ENCODE data around the gene SH2D7. TPM values are rescaled to one million over a fixed set of nuclear protein-coding genes. Genes with fewer than 3 reads are reported as not detected.

The SH2D7 gene
- total RNA-seq, 1 experiment from 2014 or later = not detected

- Histone ChIP-seq H3K79me2 (ENCODE audit: low read length) (no peaks in the 10 kb centered on the region), H3K27ac (ENCODE audit: low read length) (no peak overlapping the region), H3K9me2 (replicated peaks; ENCODE audit: low read length) (no peaks in the 10 kb centered on the region), H3K4me2 (ENCODE audit: low read length) (no peak overlapping the region), H3K9ac (ENCODE audit: low read length) (no peak overlapping the region), H3F3A (ENCODE audit: low read length, unreplicated experiment) (no peaks in the 10 kb centered on the region), H3K4me3 (ENCODE audit: low read length) (no peak overlapping the region), H4K20me1 (ENCODE audit: low read length) (no peaks in the 10 kb centered on the region), H2AFZ (ENCODE audit: low read length) (no peak overlapping the region), H3K27me3 (ENCODE audit: low read length) (no peaks in the 10 kb centered on the region), H3K9me3 (ENCODE audit: low read length) (no peaks in the 10 kb centered on the region), H3K4me1 (ENCODE audit: insufficient read depth, low read length) (no peaks in the 10 kb centered on the region), H3K36me3 (ENCODE audit: low read depth, low read length) (no peaks in the 10 kb centered on the region)
- no TSS peak for BruUV-seq (replicated peaks)
- DNase-seq (no peak), ATAC-seq (no peak)
- TF ChIP-seq EZH2 (IDR thresholded peaks at IDR 0.05; ENCODE audit: low read length, unreplicated experiment) (no peak), EZH2phosphoT487 (IDR thresholded peaks at IDR 0.05; ENCODE audit: borderline replicate concordance, low read length) (no peak), CTCF (conservative IDR thresholded peaks at IDR 0.05; ENCODE audit: low read depth, low read length) (no peak)
- ChIA-PET POLR2A (ENCODE audit: unreplicated experiment) (no interaction called here), CTCF (no interaction called here)
- intact Hi-C loops (cut with micrococcal nuclease) = loop anchor here (5.0 kb wide), 1 partner anchor 306 kb away; no protein-coding TSS in a partner anchor
Measured at GRCh38 chr15:78110916-78111475, 18.6 kb downstream of the SH2D7 start.

DNA sequence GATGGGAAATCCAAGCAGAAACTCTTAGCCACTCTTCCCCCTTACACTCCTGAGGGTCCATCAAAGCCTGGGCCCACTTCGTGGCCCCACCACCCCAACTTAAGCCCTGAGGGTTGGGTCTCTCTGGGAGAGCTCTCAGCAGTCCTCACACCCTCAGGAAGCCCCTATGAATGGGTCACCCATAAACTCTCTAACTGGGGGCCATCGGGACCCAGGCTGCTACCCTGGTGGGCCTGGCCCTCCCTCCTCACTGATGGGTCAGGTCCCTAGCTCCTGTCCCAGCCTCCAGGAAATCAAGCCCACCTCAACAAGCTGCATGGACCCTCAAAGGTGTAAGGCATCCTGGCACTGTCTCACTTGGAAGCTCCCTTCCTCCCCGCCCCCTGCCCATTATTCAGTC, 19.4 kb downstream of the SH2D7 start:
- Histone ChIP-seq H3K4me2 (ENCODE audit: low read length) (no peak overlapping the region), H3K9me2 (replicated peaks; ENCODE audit: low read length) (no peaks in the 10 kb centered on the region), H4K20me1 (ENCODE audit: low read length) (no peaks in the 10 kb centered on the region), H3K36me3 (ENCODE audit: low read depth, low read length) (no peaks in the 10 kb centered on the region), H2AFZ (ENCODE audit: low read length) (no peak overlapping the region), H3F3A (ENCODE audit: low read length, unreplicated experiment) (no peaks in the 10 kb centered on the region), H3K9me3 (ENCODE audit: low read length) (no peaks in the 10 kb centered on the region), H3K79me2 (ENCODE audit: low read length) (no peaks in the 10 kb centered on the region), H3K27me3 (ENCODE audit: low read length) (no peaks in the 10 kb centered on the region), H3K4me1 (ENCODE audit: insufficient read depth, low read length) (no peaks in the 10 kb centered on the region), H3K4me3 (ENCODE audit: low read length) (no peak overlapping the region), H3K9ac (ENCODE audit: low read length) (no peak overlapping the region), H3K27ac (ENCODE audit: low read length) (no peak overlapping the region)
- POLR2A ChIA-PET (ENCODE audit: unreplicated experiment) = no interaction called here
- no TSS peak for BruUV-seq (replicated peaks)
- no peak for ATAC-seq
- TF ChIP-seq EZH2phosphoT487 (IDR thresholded peaks at IDR 0.05; ENCODE audit: borderline replicate concordance, low read length) (no peak), CTCF (conservative IDR thresholded peaks at IDR 0.05; ENCODE audit: low read depth, low read length) (no peak), EZH2 (IDR thresholded peaks at IDR 0.05; ENCODE audit: low read length, unreplicated experiment) (no peak)
- intact Hi-C loops (cut with micrococcal nuclease) = loop anchor here (5.0 kb wide), 1 partner anchor 306 kb away; no protein-coding TSS in a partner anchor
- DNase-seq = no peak
- CTCF ChIA-PET = interaction anchor here (2.0 kb wide), 1 partner anchor 84 kb away, joined by 8 read pairs; no protein-coding TSS in a partner anchor

DNA sequence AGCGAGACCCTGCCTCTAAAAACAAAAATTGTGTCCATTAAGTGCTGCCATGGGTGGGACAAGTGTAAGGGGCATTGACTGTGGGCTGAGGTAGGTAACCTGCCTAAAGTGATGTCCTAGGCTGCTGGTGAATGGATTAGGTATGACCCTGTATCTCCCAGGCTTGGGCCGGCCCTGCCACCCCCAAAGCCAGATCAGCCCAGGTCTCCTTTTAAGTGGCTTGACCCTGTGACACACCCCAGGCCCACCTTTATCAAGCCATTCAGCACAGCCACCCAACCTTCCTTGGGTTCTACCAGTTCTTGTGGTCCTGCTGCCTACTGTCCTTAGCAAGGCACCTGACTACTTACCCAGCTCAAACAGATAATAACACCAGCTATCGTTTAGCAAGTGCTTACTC, 20.2 kb downstream of the SH2D7 start:
- POLR2A ChIA-PET (ENCODE audit: unreplicated experiment) = no interaction called here
- no TSS peak for BruUV-seq (replicated peaks)
- intact Hi-C loops (cut with micrococcal nuclease) = loop anchor here (5.0 kb wide), 1 partner anchor 305 kb away; no protein-coding TSS in a partner anchor

More for the DNA sequence above, 20.2 kb downstream of the SH2D7 start:
- no peak for TF ChIP-seq EZH2 (IDR thresholded peaks at IDR 0.05; ENCODE audit: low read length, unreplicated experiment)
- TF ChIP-seq EZH2phosphoT487 (IDR thresholded peaks at IDR 0.05; ENCODE audit: borderline replicate concordance, low read length) = no peak
- TF ChIP-seq CTCF (conservative IDR thresholded peaks at IDR 0.05; ENCODE audit: low read depth, low read length) = no peak
- Histone ChIP-seq H3K36me3 (ENCODE audit: low read depth, low read length) (no peaks in the 10 kb centered on the region), H3K4me2 (ENCODE audit: low read length) (no peak overlapping the region), H3K4me1 (ENCODE audit: insufficient read depth, low read length) (no peaks in the 10 kb centered on the region), H4K20me1 (ENCODE audit: low read length) (no peaks in the 10 kb centered on the region), H3K9ac (ENCODE audit: low read length) (no peak overlapping the region), H3K4me3 (ENCODE audit: low read length) (no peak overlapping the region), H3K79me2 (ENCODE audit: low read length) (no peaks in the 10 kb centered on the region), H3K9me3 (ENCODE audit: low read length) (no peaks in the 10 kb centered on the region), H2AFZ (ENCODE audit: low read length) (no peak overlapping the region), H3F3A (ENCODE audit: low read length, unreplicated experiment) (no peaks in the 10 kb centered on the region), H3K27ac (ENCODE audit: low read length) (no peak overlapping the region), H3K27me3 (ENCODE audit: low read length) (no peaks in the 10 kb centered on the region), H3K9me2 (replicated peaks; ENCODE audit: low read length) (no peaks in the 10 kb centered on the region)
- CTCF ChIA-PET = interaction anchor here (2.0 kb wide), 1 partner anchor 83 kb away, joined by 8 read pairs; no protein-coding TSS in a partner anchor
- no peak for DNase-seq
- no peak for ATAC-seq
